Measurements from ENCODE around the gene TEKT5.
"Not testable (repeated sequence)": the region's sequence is repeated elsewhere in the genome, so short reads cannot be mapped to it uniquely, and the experiment has no call there.

TEKT5 gene

DNA sequence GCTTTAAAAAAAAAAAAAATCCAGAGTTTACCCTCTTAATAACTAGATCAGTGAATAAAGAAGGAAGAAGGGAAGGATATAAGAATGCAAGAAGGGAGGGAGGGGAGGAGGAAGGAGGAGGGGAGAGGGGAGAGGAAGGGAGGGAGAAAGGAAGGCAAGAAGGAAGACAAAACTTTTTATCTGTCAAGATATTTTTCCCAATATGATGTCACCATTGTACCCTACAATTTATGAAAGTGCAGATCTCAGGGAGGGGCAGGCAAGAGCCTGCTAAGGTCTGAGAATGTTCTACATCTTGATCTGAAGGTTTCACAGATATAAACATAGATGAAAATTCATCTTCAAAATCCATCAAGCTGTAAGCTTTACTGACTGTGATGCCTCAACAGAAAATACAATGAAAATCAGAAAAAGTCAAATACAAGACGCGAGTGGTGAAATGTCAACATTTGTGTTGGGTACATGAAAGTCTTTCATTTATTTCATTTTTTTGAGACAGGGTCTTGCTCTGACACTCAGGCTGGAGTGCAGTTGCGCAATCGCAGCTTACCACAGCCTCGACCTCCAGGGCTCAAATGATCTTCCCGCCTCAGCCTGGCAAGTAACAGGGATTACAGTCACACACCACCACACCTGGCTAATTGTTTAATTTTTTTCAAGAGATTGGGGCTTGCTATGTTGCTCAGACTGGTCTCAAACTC is 57.2 kb downstream of the TEKT5 start:
- no peak for DNase-seq
- ChIA-PET POLR2A (no interaction called here), CTCF (no interaction called here)

DNA sequence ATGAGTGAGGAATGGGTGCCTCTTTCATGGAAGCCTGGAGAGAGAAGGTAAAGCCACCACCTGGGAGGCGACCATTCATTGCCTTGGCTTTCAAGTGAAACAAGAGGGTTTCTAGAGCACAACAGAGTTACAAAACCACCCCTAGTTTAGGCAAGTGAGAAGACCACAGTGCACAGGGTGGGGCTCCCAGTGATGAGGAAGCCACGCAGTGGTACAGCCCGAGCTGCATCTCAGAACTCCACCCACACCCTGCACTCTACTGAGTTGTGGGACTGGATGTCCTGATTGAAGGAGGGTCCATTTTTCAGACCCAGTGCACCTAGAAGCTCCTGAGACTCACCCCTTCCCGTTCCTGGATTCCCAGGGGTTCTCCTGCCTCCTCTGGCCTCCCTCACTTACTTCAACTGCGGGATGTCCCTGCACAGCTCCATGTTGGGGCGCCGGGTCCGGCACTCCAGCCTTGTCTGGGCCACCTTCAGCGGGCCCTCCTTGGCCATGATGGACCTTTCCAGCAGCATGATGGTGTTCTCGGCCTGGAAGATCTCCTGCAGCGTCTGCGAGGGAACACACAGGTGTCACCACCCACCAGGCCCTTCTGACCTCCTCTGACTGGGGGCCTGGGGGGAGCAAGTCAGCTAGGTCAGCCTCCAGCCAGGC is 59.2 kb downstream of the TEKT5 start:
- H3K27ac ChIP-seq (ENCODE audit: insufficient read depth in 1 of 2, low read depth in 1 of 2, low read length in 2 of 2, poor library complexity in 1 of 2, severe bottlenecking in 2 of 2) = no peak overlapping the region
- H3K4me1 ChIP-seq (ENCODE audit: control extremely low read depth in 1 of 4, control insufficient read depth in 4 of 4, insufficient read depth in 4 of 4, low read length in 3 of 4) = no peaks in the 10 kb centered on the region
- H3K36me3 ChIP-seq (ENCODE audit: control insufficient read depth in 4 of 4, insufficient read depth in 4 of 4, low read length in 3 of 4) = no peaks in the 10 kb centered on the region
- CTCF ChIA-PET = no interaction called here
- POLR2A ChIA-PET = no interaction called here
- peaks cover 0 to 3% (median 0%) of the 10 kb centered on the region in 5 experiments for H3K9me3 ChIP-seq (ENCODE audit: control extremely low read depth in 1 of 5, control insufficient read depth in 4 of 5, insufficient read depth in 2 of 5, low read depth in 1 of 5, low read length in 4 of 5)
- no peak overlapping the region for H3K4me3 ChIP-seq (ENCODE audit: control insufficient read depth in 1 of 7, extremely low read depth in 1 of 7, insufficient read depth in 4 of 7, low read depth in 2 of 7, low read length in 6 of 7)
- WGBS (ENCODE audit: insufficient coverage) = 94% methylated on average over 11 of the region's 12 CpGs
- H3K27me3 ChIP-seq (replicated peaks in 2 of 5; ENCODE audit: control insufficient read depth in 4 of 5, insufficient read depth in 5 of 5, low read length in 4 of 5) = peaks cover 0 to 3% (median 0%) of the 10 kb centered on the region in 5 experiments
- DNase-seq = no peak

More for the DNA sequence above, 57.2 kb downstream of the TEKT5 start:
- peaks cover 0 to 6% (median 5%) of the 10 kb centered on the region in 5 experiments for H3K9me3 ChIP-seq (ENCODE audit: control extremely low read depth in 1 of 5, control insufficient read depth in 4 of 5, insufficient read depth in 2 of 5, low read depth in 1 of 5, low read length in 4 of 5)
- no peak overlapping the region for H3K4me3 ChIP-seq (ENCODE audit: control insufficient read depth in 1 of 7, extremely low read depth in 1 of 7, insufficient read depth in 4 of 7, low read depth in 2 of 7, low read length in 6 of 7)
- 94% methylated on average over 3 of the region's 6 CpGs for WGBS (ENCODE audit: insufficient coverage)
- no peak overlapping the region for H3K27ac ChIP-seq (ENCODE audit: insufficient read depth in 1 of 2, low read depth in 1 of 2, low read length in 2 of 2, poor library complexity in 1 of 2, severe bottlenecking in 2 of 2)
- H3K36me3 ChIP-seq (ENCODE audit: control insufficient read depth in 4 of 4, insufficient read depth in 4 of 4, low read length in 3 of 4) = no peaks in the 10 kb centered on the region
- H3K27me3 ChIP-seq (replicated peaks in 2 of 5; ENCODE audit: control insufficient read depth in 4 of 5, insufficient read depth in 5 of 5, low read length in 4 of 5) = peaks cover 0 to 3% (median 0%) of the 10 kb centered on the region in 5 experiments
- H3K4me1 ChIP-seq (ENCODE audit: control extremely low read depth in 1 of 4, control insufficient read depth in 4 of 4, insufficient read depth in 4 of 4, low read length in 3 of 4) = no peaks in the 10 kb centered on the region

DNA sequence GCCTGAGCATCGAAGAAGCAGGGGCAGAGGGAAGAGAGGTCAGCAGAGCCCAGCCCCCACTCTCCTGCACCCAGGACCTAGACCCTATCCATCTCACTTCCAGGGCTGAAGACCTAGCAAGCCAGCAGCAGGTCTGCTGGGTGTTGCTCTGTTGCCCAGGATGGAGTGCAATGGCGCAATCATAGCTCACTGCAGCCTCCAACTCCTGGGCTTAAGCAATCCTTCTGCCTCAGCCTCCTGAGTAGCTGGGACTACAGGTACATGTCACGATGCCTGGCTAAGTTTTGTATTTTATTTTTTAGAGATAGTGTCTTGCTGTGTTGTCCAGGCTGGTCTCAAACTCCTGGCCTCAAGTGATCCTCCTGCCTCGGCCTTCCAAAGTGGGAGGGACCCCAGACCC is 61.3 kb downstream of the TEKT5 start:
- DNase-seq; POLR2A ChIA-PET; H3K27ac ChIP-seq (ENCODE audit: insufficient read depth in 1 of 2, low read depth in 1 of 2, low read length in 2 of 2, poor library complexity in 1 of 2, severe bottlenecking in 2 of 2); H3K36me3 ChIP-seq (ENCODE audit: control insufficient read depth in 4 of 4, insufficient read depth in 4 of 4, low read length in 3 of 4); H3K4me3 ChIP-seq (ENCODE audit: control insufficient read depth in 1 of 7, extremely low read depth in 1 of 7, insufficient read depth in 4 of 7, low read depth in 2 of 7, low read length in 6 of 7); H3K4me1 ChIP-seq (ENCODE audit: control extremely low read depth in 1 of 4, control insufficient read depth in 4 of 4, insufficient read depth in 4 of 4, low read length in 3 of 4); CTCF ChIA-PET; H3K27me3 ChIP-seq (replicated peaks in 2 of 5; ENCODE audit: control insufficient read depth in 4 of 5, insufficient read depth in 5 of 5, low read length in 4 of 5); H3K9me3 ChIP-seq (ENCODE audit: control extremely low read depth in 1 of 5, control insufficient read depth in 4 of 5, insufficient read depth in 2 of 5, low read depth in 1 of 5, low read length in 4 of 5): not testable (repeated sequence)
- 91% methylated on average over 4 of the region's 4 CpGs for WGBS (ENCODE audit: insufficient coverage)

DNA sequence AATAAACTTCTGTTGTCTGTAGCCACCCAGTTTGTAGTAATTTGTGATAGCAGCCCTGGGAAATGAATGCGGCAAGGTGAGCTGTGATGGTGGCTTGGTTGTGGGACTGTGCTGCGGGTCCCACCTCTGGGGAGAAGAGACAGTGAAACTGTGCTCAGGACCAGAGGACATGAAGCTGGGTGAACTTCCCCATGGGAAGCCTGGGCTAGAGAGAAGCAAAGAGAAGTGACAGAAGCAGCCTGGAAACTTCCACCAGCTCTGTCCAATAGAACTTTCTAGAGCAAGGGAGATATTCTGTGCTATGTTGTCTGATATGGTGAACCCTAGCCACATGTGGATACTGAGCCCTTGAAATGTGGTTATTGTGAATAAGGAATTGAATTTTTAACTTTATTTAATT is 62.8 kb downstream of the TEKT5 start:
- POLR2A ChIA-PET = no interaction called here
- Histone ChIP-seq H3K9me3 (ENCODE audit: control extremely low read depth in 1 of 5, control insufficient read depth in 4 of 5, insufficient read depth in 2 of 5, low read depth in 1 of 5, low read length in 4 of 5) (peaks cover 0 to 3% (median 0%) of the 10 kb centered on the region in 5 experiments), H3K27ac (ENCODE audit: insufficient read depth in 1 of 2, low read depth in 1 of 2, low read length in 2 of 2, poor library complexity in 1 of 2, severe bottlenecking in 2 of 2) (no peak overlapping the region), H3K36me3 (ENCODE audit: control insufficient read depth in 4 of 4, insufficient read depth in 4 of 4, low read length in 3 of 4) (no peaks in the 10 kb centered on the region), H3K4me1 (ENCODE audit: control extremely low read depth in 1 of 4, control insufficient read depth in 4 of 4, insufficient read depth in 4 of 4, low read length in 3 of 4) (no peaks in the 10 kb centered on the region), H3K4me3 (ENCODE audit: control insufficient read depth in 1 of 7, extremely low read depth in 1 of 7, insufficient read depth in 4 of 7, low read depth in 2 of 7, low read length in 6 of 7) (no peak overlapping the region), H3K27me3 (replicated peaks in 2 of 5; ENCODE audit: control insufficient read depth in 4 of 5, insufficient read depth in 5 of 5, low read length in 4 of 5) (peaks cover 0 to 1% (median 0%) of the 10 kb centered on the region in 5 experiments)
- WGBS (ENCODE audit: insufficient coverage) = 100% methylated on average over 2 of the region's 2 CpGs
- CTCF ChIA-PET = no interaction called here
- no peak for DNase-seq

DNA sequence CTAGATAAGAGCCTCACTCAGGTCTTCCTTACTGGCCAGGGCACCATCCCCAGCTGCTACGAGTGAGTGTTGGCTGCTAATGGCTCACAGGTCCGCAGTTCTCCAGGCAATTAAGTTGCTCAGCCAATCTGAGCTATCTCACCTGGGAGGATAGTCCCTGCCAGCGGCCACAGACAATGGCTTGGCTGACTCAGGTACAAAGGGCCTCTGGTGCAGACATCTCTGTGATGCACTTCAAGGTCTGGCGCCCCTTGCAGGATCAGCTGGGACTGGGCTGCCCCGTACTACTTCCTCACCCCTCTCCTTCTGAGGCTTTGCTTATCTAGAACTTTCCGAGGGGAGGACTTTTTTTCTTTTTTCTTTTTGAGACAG is 65.2 kb downstream of the TEKT5 start:
- H3K27me3 ChIP-seq (replicated peaks in 2 of 5; ENCODE audit: control insufficient read depth in 4 of 5, insufficient read depth in 5 of 5, low read length in 4 of 5) = peaks cover 0 to 1% (median 0%) of the 10 kb centered on the region in 5 experiments
- H3K4me1 ChIP-seq (ENCODE audit: control extremely low read depth in 1 of 4, control insufficient read depth in 4 of 4, insufficient read depth in 4 of 4, low read length in 3 of 4) = peaks cover 0 to 3% (median 0%) of the 10 kb centered on the region in 4 experiments
- 87% methylated on average over 6 of the region's 6 CpGs for WGBS (ENCODE audit: insufficient coverage)
- peaks cover 0 to 1% (median 0%) of the 10 kb centered on the region in 5 experiments for H3K9me3 ChIP-seq (ENCODE audit: control extremely low read depth in 1 of 5, control insufficient read depth in 4 of 5, insufficient read depth in 2 of 5, low read depth in 1 of 5, low read length in 4 of 5)
- DNase-seq = no peak
- H3K4me3 ChIP-seq (ENCODE audit: control insufficient read depth in 1 of 7, extremely low read depth in 1 of 7, insufficient read depth in 4 of 7, low read depth in 2 of 7, low read length in 6 of 7) = no peak overlapping the region
- no peak overlapping the region for H3K27ac ChIP-seq (ENCODE audit: insufficient read depth in 1 of 2, low read depth in 1 of 2, low read length in 2 of 2, poor library complexity in 1 of 2, severe bottlenecking in 2 of 2)
- ChIA-PET POLR2A (no interaction called here), CTCF (interaction anchor here (0.9 kb wide), 1 partner anchor 20 kb away, joined by 4 read pairs; no protein-coding TSS in a partner anchor)
- H3K36me3 ChIP-seq (ENCODE audit: control insufficient read depth in 4 of 4, insufficient read depth in 4 of 4, low read length in 3 of 4) = no peaks in the 10 kb centered on the region

DNA sequence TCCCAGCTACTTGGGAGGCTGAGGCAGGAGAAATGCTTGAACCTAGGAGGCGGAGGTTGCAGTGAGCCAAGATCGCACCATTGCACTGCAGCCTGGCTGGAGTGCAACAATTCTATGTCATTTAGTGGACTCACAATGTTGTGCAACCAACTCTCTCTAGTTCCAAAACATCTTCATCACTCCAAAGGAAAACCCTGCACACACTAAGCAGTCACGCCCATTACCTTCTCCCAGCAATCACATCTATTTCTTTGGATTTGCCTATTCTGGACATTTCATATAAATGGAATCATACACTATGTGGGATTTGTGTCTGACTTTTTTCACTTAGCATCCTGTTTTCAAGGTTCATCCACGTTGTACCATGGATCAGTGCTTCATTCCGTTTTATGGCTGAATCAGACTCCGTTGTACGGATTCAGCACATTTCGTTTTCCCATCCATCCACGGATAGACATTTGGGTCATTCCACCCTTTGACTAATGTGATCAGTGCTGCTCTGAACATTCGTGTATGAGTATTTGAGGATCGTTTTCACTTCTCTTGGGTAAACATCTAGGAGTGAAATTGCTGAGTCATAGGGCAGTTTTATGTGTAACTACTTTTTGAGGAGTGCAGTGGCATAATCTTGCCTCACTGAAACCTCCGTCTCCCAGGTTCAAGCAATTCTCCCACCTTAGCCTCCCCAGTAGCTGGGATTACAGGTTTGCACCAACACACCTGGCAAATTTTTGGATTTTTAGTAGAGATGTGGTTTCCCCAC is 69.0 kb downstream of the TEKT5 start:
- ChIA-PET POLR2A (no interaction called here), CTCF (no interaction called here)
- 97% methylated on average over 8 of the region's 12 CpGs for WGBS (ENCODE audit: insufficient coverage)
- Histone ChIP-seq H3K9me3 (ENCODE audit: control extremely low read depth in 1 of 5, control insufficient read depth in 4 of 5, insufficient read depth in 2 of 5, low read depth in 1 of 5, low read length in 4 of 5) (no peaks in the 10 kb centered on the region), H3K36me3 (ENCODE audit: control insufficient read depth in 4 of 4, insufficient read depth in 4 of 4, low read length in 3 of 4) (no peaks in the 10 kb centered on the region), H3K27ac (ENCODE audit: insufficient read depth in 1 of 2, low read depth in 1 of 2, low read length in 2 of 2, poor library complexity in 1 of 2, severe bottlenecking in 2 of 2) (no peak overlapping the region), H3K27me3 (replicated peaks in 2 of 5; ENCODE audit: control insufficient read depth in 4 of 5, insufficient read depth in 5 of 5, low read length in 4 of 5) (no peaks in the 10 kb centered on the region), H3K4me1 (ENCODE audit: control extremely low read depth in 1 of 4, control insufficient read depth in 4 of 4, insufficient read depth in 4 of 4, low read length in 3 of 4) (peaks cover 0 to 3% (median 0%) of the 10 kb centered on the region in 4 experiments), H3K4me3 (ENCODE audit: control insufficient read depth in 1 of 7, extremely low read depth in 1 of 7, insufficient read depth in 4 of 7, low read depth in 2 of 7, low read length in 6 of 7) (no peak overlapping the region)
- DNase-seq = peak; percentile 11 to 65 (median 56)

DNA sequence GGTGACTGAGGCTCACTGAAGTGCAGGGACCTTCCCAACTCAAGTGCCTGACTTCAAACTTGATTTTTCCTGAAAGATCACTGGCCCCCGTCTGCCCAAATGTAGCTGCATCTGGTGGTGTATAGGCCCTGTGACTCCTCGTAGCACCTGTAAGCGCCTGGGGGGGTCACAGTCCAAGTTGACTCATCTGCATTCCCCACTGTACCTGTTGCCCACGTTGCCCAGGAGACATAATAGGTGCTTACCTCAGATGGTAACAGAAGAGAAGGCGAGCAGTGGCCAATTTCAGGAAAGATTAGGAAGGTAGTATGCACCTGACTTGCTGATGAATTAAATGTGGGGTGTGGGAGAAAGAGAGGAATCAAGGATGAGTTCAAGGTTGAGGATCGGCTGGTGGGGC is 70.2 kb downstream of the TEKT5 start:
- 98% methylated on average over 4 of the region's 6 CpGs for WGBS (ENCODE audit: insufficient coverage)
- CTCF ChIA-PET = interaction anchor here (0.7 kb wide), 1 partner anchor 9 kb away, joined by 3 read pairs; no protein-coding TSS in a partner anchor

More for the DNA sequence above, 70.2 kb downstream of the TEKT5 start:
- H3K4me1 ChIP-seq (ENCODE audit: control extremely low read depth in 1 of 4, control insufficient read depth in 4 of 4, insufficient read depth in 4 of 4, low read length in 3 of 4) = peaks cover 0 to 10% (median 3%) of the 10 kb centered on the region in 4 experiments
- H3K27me3 ChIP-seq (replicated peaks in 2 of 5; ENCODE audit: control insufficient read depth in 4 of 5, insufficient read depth in 5 of 5, low read length in 4 of 5) = peaks cover 0 to 4% (median 0%) of the 10 kb centered on the region in 5 experiments
- H3K27ac ChIP-seq (ENCODE audit: insufficient read depth in 1 of 2, low read depth in 1 of 2, low read length in 2 of 2, poor library complexity in 1 of 2, severe bottlenecking in 2 of 2) = no peak overlapping the region
- H3K4me3 ChIP-seq (ENCODE audit: control insufficient read depth in 1 of 7, extremely low read depth in 1 of 7, insufficient read depth in 4 of 7, low read depth in 2 of 7, low read length in 6 of 7) = no peak overlapping the region
- POLR2A ChIA-PET = no interaction called here
- H3K9me3 ChIP-seq (ENCODE audit: control extremely low read depth in 1 of 5, control insufficient read depth in 4 of 5, insufficient read depth in 2 of 5, low read depth in 1 of 5, low read length in 4 of 5) = no peaks in the 10 kb centered on the region
- H3K36me3 ChIP-seq (ENCODE audit: control insufficient read depth in 4 of 4, insufficient read depth in 4 of 4, low read length in 3 of 4) = no peaks in the 10 kb centered on the region
- DNase-seq = no peak
